GM18873 (cell line): ENCODE measurements around the gene TBCC.

Source experiments
- ATAC-seq: cut with Tn5 transposase; IDR thresholded peaks from one replicate; pipeline ENCODE4 v1.9.1; 2021; ENCODE audit warnings: mild to moderate bottlenecking, moderate library complexity, moderate number of reproducible peaks; ENCODE audit not compliant: unreplicated experiment, low FRiP score

Gene TBCC

GRCh38 chr6:42702200-42702599 lies 43.7 kb downstream of the TBCC start:
- ATAC-seq, result no peak

- ATAC-seq, result no peak
Measured at GRCh38 chr6:42698217-42698616, 47.7 kb downstream of the TBCC start.

GRCh38 chr6:42697268-42697655 lies 48.6 kb downstream of the TBCC start:
- ATAC-seq, result no peak

- no peak for ATAC-seq
Measured at GRCh38 chr6:42696526-42697267, 49.2 kb downstream of the TBCC start.

GRCh38 chr6:42694586-42694985 lies 51.3 kb downstream of the TBCC start:
- ATAC-seq, result no peak
